A549 treated with GW870086 at 1 μM for 4 hours (cell line): Measurements from ENCODE around the gene VCX3A. TPM values are rescaled to one million over a fixed set of nuclear protein-coding genes. Genes with fewer than 3 reads are reported as not detected.

Source experiments
- total RNA-seq: library from RNA; stranded (reverse); fragments of 200-300 nt; extraction: Qiagen RNA extraction; gene quantifications from 5 replicates; pipeline ENCODE4 v1.2.3, GENCODE V29; 2022; ENCODE audit warnings: low read depth

Gene VCX3A
- total RNA-seq, result not detected in 5 replicates

DNA sequence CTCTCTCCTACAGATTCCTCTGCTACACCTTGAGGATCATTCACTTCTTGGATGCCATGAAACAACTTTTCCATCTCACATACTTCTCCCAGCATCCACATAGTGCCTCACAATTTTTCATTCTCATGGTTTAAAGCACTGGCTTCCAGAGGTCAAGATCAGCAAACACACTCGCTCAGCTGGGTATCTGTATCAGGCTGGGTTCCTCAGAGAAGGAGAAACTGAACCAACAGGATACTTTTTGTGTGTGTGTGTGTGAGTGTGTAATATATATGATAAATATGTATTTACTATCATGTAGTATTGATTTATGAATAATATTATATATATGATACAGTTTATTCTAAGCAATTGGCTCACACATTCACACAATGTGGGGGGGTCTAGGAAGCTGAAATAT is at the start of gene VCX3A:
Gene VCX3A (minus strand): TSS at position 101 of the 400 bp plus-strand sequence. CDS start 621 bp downstream, outside the sequence.

